Thoracic aorta (tissue), 2 donors: ENCODE measurements around the gene SLC6A20. TPM values are rescaled to one million over a fixed set of nuclear protein-coding genes. Genes with fewer than 3 reads are reported as not detected.

Source experiments
- ATAC-seq: fragments of 150-250 bp; one replicate; pipeline ENCODE4 v1.8.0; 2017; ENCODE audit warnings: low read depth; ENCODE audit not compliant: insufficient number of reproducible peaks, low FRiP score
- DNase-seq: peaks from one replicate; pipeline ENCODE4 v3.0.0-alpha.2; 2020; ENCODE audit warnings: low spot score
- H3K27ac ChIP-seq, 2 donors: fragments of 200-600 bp; sonication (generic); 1 replicate in 1 of 2; 2 replicates in 1 of 2; pipeline ENCODE4 v1.5.1; 2016; ENCODE audit warnings: mild to moderate bottlenecking in 2 of 2, moderate library complexity in 2 of 2
- H3K27me3 ChIP-seq: fragments of 200-600 bp; sonication (generic); replicated peaks from 2 replicates; pipeline ENCODE4 v1.6.0; 2016; ENCODE audit warnings: mild to moderate bottlenecking; ENCODE audit not compliant: insufficient read depth
- H3K36me3 ChIP-seq: fragments of 200-600 bp; sonication (generic); one replicate; pipeline ENCODE4 v1.5.1; 2016
- H3K4me1 ChIP-seq, 2 donors: fragments of 200-600 bp; sonication (generic); 1 replicate in 1 of 2; 2 replicates in 1 of 2; pipeline versions ENCODE4 v1.5.1 to v1.6.0; 2016; ENCODE audit warnings: low read depth in 2 of 2, mild to moderate bottlenecking in 1 of 2; ENCODE audit not compliant: control insufficient read depth in 1 of 2
- H3K4me3 ChIP-seq: fragments of 200-600 bp; sonication (generic); 2 replicates; pipeline ENCODE4 v1.5.1; 2016; ENCODE audit warnings: mild to moderate bottlenecking
- H3K9me3 ChIP-seq: fragments of 200-600 bp; sonication (generic); 2 replicates; pipeline ENCODE4 v1.5.1; 2016
- CTCF ChIP-seq: fragments of 200-600 bp; sonication (generic); IDR thresholded peaks from one replicate; pipeline ENCODE4 v1.5.1; 2019; ENCODE audit warnings: antibody characterized with exemption
- total RNA-seq, 2 donors: library from RNA; depleted of rRNA; stranded (reverse); fragments of >200 nt; gene quantifications; one replicate each; pipeline versions ENCODE4 v1.1.0 to v1.2.3, GENCODE V29; 2016

The SLC6A20 gene
- total RNA-seq, 2 donors from 2014 or later = 0.28 TPM; not detected in 1

GRCh38 chr3:45814322-45814721 is 18.0 kb upstream of the SLC6A20 start:
- DNase-seq (no peak), ATAC-seq (no peak)
- H3K4me3 ChIP-seq = no peak overlapping the region
- no peaks in the 10 kb centered on the region for H3K27me3 ChIP-seq
- no peak overlapping the region for H3K27ac ChIP-seq
- peaks cover 10 to 15% of the 10 kb centered on the region in 2 donors for H3K4me1 ChIP-seq
- H3K9me3 ChIP-seq = no peaks in the 10 kb centered on the region
- TF ChIP-seq CTCF = no peak
- H3K36me3 ChIP-seq = no peaks in the 10 kb centered on the region

- Histone ChIP-seq H3K4me3 (no peak overlapping the region), H3K9me3 (no peaks in the 10 kb centered on the region), H3K27ac (no peak overlapping the region), H3K36me3 (no peaks in the 10 kb centered on the region), H3K4me1 (no peaks in the 10 kb centered on the region), H3K27me3 (no peaks in the 10 kb centered on the region)
- TF ChIP-seq CTCF = no peak
- no peak for ATAC-seq
- no peak for DNase-seq
Measured at GRCh38 chr3:45807681-45808540, 11.6 kb upstream of the SLC6A20 start.

GRCh38 chr3:45807133-45807532 is 10.8 kb upstream of the SLC6A20 start:
- no peak for TF ChIP-seq CTCF
- no peak for DNase-seq

GRCh38 chr3:45806072-45806471 is 9.7 kb upstream of the SLC6A20 start:
- no peak for TF ChIP-seq CTCF
- Histone ChIP-seq H3K4me1 (no peaks in the 10 kb centered on the region), H3K9me3 (no peaks in the 10 kb centered on the region), H3K27ac (no peak overlapping the region), H3K36me3 (no peaks in the 10 kb centered on the region), H3K4me3 (no peak overlapping the region), H3K27me3 (no peaks in the 10 kb centered on the region)
- no peak for ATAC-seq
- DNase-seq = no peak

More at GRCh38 chr3:45807133-45807532, 10.8 kb upstream of the SLC6A20 start:
- Histone ChIP-seq H3K4me3 (no peak overlapping the region), H3K9me3 (no peaks in the 10 kb centered on the region), H3K27ac (no peak overlapping the region), H3K4me1 (no peaks in the 10 kb centered on the region), H3K36me3 (no peaks in the 10 kb centered on the region), H3K27me3 (no peaks in the 10 kb centered on the region)
- ATAC-seq = no peak

- no peak overlapping the region for H3K27ac ChIP-seq
- no peaks in the 10 kb centered on the region for H3K4me1 ChIP-seq
- no peaks in the 10 kb centered on the region for H3K36me3 ChIP-seq
- H3K9me3 ChIP-seq = no peaks in the 10 kb centered on the region
- ATAC-seq (no peak), DNase-seq (no peak)
- no peaks in the 10 kb centered on the region for H3K27me3 ChIP-seq
- no peak overlapping the region for H3K4me3 ChIP-seq
- TF ChIP-seq CTCF = no peak
Measured at GRCh38 chr3:45803252-45803935, 7.1 kb upstream of the SLC6A20 start.
